H7 (cell line): ENCODE data around the gene CD300LG. TPM values are rescaled to one million over a fixed set of nuclear protein-coding genes. Genes with fewer than 3 reads are reported as not detected.
"Not testable (repeated sequence)": the region's sequence is repeated elsewhere in the genome, so short reads cannot be mapped to it uniquely, and the experiment has no call there.

Experiments
- DNase-seq: peaks from one replicate; pipeline ENCODE4 v3.0.0; 2012
- H3K27me3 ChIP-seq: 2 replicates; pipeline ENCODE4 v1.6.0; 2011; ENCODE audit warnings: mild to moderate bottlenecking, low read length; ENCODE audit not compliant: control insufficient read depth, insufficient read depth
- H3K36me3 ChIP-seq: replicated peaks from 2 replicates; pipeline ENCODE4 v1.5.1; 2011; ENCODE audit warnings: low read length; ENCODE audit not compliant: control insufficient read depth, insufficient read depth
- H3K4me3 ChIP-seq: 2 replicates; pipeline ENCODE4 v1.5.1; 2011; ENCODE audit warnings: low read depth, mild to moderate bottlenecking, control low read depth, low read length, moderate library complexity; ENCODE audit not compliant: insufficient read depth
- total RNA-seq: library from RNA; depleted of rRNA; stranded (reverse); fragments of >200 nt; shearing (Covaris generic); gene quantifications from 2 replicates; pipeline ENCODE4 v1.2.3, GENCODE V29; 2014

Gene CD300LG
- total RNA-seq, 1 experiment from 2014 or later: not detected

DNA sequence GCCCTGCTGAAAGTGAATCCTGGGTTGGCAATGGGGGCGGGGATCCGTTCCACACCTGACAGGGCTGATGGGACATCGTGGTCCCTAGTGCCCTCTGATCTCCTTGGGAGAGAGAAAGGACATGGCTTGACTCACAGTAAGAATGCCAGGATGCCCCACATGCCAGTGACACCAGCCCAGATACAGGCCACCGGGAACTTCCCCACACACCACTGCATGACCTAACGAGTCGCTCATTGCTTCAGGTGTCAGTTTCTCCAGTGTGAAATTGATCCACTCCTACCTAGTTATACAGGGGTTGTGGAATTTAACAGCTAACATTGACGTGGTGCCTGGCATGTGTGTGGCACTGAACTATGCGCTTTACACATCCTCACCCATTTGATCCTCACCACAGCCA is 7.5 kb downstream of the CD300LG start:
- DNase-seq: peak; percentile 18
- no peak overlapping the region for H3K4me3 ChIP-seq
- no peaks in the 10 kb centered on the region for H3K36me3 ChIP-seq
- no peaks in the 10 kb centered on the region; the same call in 1 of the 2 replicates for H3K27me3 ChIP-seq

DNA sequence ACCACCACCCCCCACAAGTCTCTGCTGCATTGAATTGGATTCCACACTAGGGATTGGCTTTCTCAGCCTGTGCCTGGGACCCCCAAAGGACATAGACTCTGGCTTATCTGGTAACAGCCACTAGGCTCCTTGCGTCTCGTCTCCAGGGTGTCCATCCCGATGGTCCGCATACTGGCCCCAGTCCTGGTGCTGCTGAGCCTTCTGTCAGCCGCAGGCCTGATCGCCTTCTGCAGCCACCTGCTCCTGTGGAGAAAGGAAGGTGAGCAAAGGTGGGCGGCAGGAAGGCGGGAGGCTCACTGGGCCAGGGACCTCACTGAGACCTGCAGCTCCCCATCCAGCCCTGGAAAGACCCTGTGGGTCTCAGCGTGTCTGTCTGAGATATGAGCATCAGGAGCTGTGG is 8.1 kb downstream of the CD300LG start:
- Histone ChIP-seq H3K4me3 (no peak overlapping the region), H3K36me3 (no peaks in the 10 kb centered on the region), H3K27me3 (no peaks in the 10 kb centered on the region; the same call in 1 of the 2 replicates)
- DNase-seq: peak; percentile 28

- H3K36me3 ChIP-seq: no peaks in the 10 kb centered on the region
- H3K27me3 ChIP-seq: no peaks in the 10 kb centered on the region; the same call in 1 of the 2 replicates
- no peak overlapping the region for H3K4me3 ChIP-seq
- DNase-seq: no peak
Observed at GRCh38 chr17:43856141-43856540, 9.2 kb downstream of the CD300LG start.

DNA sequence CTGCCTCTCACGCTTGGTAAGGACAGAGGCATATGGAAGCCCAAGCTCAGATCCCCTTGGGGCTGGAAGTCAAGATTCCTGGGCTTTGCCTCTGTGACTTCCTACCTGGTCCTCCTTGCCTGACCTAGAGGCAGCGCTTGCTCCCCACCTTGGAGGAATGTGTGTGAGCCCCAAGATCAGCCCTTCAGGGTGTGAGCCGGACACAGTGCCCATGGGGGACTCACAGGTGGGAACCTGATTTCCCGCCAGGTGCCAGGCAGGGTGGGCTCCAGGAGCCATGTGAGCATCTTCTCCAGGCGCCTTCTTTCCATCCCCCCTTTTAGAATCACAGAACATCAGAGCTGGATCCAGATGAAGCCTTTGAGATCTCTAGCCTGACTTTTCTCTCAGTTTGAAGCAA is 10.2 kb downstream of the CD300LG start:
- H3K4me3 ChIP-seq: no peak overlapping the region
- H3K36me3 ChIP-seq: no peaks in the 10 kb centered on the region
- no peaks in the 10 kb centered on the region; the same call in 1 of the 2 replicates for H3K27me3 ChIP-seq
- DNase-seq: peak; percentile 27

GRCh38 chr17:43857957-43858600 is 11.1 kb downstream of the CD300LG start:
- peak; percentile 37 for DNase-seq
- H3K4me3 ChIP-seq: no peak overlapping the region

DNA sequence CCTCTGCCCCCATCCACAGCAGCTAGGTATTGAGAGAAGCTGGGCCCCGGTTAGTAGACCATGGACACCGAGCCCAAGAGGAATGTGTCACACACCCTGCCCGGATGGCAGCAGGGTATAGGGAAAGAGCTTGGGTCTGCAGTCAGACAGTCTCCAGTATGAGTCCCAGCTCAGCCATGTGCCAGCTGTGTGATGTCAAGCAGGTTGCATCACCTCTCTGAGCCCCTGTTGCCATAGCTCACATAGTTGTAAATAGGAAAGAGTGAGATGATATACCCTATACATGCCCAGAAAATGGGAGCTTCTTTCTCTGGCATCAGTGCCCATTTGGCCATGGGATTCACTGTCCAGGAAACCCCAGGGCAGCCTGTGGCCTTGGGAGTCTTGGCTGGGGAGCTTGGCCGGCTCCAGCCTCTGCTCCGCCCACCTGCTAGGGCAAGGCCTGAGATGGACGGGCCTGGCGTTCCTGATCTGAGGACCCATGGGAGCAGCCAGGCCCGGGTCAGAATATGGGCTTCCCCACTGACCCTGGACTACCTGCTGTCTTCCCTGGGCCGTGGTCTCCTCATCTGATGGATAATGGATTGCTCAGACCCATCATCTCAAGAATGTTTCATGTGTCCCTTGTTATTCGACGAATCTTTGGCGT is 13.2 kb downstream of the CD300LG start:
- DNase-seq: peak; percentile 18
- Histone ChIP-seq H3K36me3 (no peaks in the 10 kb centered on the region), H3K4me3 (no peak overlapping the region), H3K27me3 (no peaks in the 10 kb centered on the region; the same call in 1 of the 2 replicates)

More at GRCh38 chr17:43857957-43858600, 11.1 kb downstream of the CD300LG start:
- Histone ChIP-seq H3K36me3 (no peaks in the 10 kb centered on the region), H3K27me3 (no peaks in the 10 kb centered on the region; the same call in 1 of the 2 replicates)

GRCh38 chr17:43860927-43861622 is 14.1 kb downstream of the CD300LG start:
- Histone ChIP-seq H3K4me3 (no peak overlapping the region), H3K27me3 (no peaks in the 10 kb centered on the region; the same call in 1 of the 2 replicates), H3K36me3 (no peaks in the 10 kb centered on the region)
- DNase-seq: peak; percentile 42

DNA sequence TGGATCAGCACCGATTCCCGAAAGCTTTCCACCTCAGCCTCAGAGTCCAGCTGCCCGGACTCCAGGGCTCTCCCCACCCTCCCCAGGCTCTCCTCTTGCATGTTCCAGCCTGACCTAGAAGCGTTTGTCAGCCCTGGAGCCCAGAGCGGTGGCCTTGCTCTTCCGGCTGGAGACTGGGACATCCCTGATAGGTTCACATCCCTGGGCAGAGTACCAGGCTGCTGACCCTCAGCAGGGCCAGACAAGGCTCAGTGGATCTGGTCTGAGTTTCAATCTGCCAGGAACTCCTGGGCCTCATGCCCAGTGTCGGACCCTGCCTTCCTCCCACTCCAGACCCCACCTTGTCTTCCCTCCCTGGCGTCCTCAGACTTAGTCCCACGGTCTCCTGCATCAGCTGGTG is 15.0 kb downstream of the CD300LG start:
- Histone ChIP-seq H3K36me3 (no peaks in the 10 kb centered on the region), H3K27me3 (no peaks in the 10 kb centered on the region; the same call in 1 of the 2 replicates), H3K4me3 (no peak overlapping the region)
- no peak for DNase-seq

DNA sequence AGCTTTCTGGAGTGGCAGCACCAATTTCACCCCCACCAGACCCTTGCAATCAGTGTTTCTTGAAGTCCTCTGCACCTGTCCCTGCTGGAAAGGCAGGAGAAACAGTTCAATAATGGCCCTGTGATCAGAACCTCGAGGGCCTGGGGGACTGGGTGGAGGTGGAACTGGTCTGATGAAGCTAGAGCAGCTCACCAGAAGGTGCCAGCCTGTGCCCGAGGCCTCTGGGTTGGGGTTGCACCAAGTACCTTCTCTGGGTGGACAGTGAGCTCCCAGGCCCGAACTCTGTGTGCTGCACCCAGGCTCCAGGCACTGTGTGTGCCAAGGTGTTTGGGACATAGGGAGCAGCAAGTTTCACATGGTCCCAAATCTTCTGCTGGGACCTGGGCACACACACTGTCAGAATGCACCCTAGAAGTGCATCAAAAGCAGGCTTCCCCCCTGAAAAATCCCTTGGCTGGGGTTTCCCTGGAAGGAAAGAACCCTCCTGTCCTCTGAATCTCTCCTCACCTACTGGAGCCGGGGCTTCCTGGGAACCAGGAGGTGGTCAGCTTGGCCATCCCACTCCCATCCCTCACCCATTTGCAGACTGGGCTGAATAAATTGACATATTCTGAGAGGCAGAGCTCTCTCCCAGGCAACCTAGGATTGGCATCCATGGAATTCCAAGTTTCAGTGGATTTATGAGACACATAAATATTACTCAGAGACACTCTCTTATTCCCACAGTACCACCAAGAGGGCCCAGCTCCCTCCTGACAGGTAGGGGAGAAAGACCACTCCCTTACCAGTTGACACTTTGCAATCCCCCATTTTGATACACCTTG is 17.4 kb downstream of the CD300LG start:
- Histone ChIP-seq H3K27me3 (no peaks in the 10 kb centered on the region), H3K36me3 (no peaks in the 10 kb centered on the region), H3K4me3 (no peak overlapping the region)
- DNase-seq: peak; percentile 27

- Histone ChIP-seq H3K36me3 (no peaks in the 10 kb centered on the region), H3K27me3 (no peaks in the 10 kb centered on the region), H3K4me3 (no peak overlapping the region)
- DNase-seq: peak; percentile 2
Observed at GRCh38 chr17:43868226-43868994, 21.4 kb downstream of the CD300LG start.

DNA sequence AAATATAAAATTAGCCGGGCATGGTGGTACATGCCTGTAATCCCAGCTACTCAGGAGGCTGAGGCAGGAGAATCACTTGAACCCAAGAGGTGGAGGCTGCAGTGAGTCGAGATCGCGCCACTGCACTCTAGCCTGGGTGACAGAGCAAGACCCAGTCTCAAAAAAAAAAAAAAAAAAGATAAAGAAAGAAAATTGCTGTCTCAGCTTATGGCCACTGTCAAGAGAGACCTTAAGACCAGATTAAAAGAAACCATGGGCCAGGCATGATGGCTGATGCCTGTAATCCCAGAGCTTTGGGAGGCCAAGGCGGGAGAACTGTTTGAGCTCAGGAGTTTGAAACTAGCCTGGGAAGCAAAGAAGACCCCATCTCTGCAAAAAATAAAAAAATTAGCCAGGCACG is 22.1 kb downstream of the CD300LG start:
- H3K27me3 ChIP-seq, DNase-seq, H3K36me3 ChIP-seq, H3K4me3 ChIP-seq: not testable (repeated sequence)

DNA sequence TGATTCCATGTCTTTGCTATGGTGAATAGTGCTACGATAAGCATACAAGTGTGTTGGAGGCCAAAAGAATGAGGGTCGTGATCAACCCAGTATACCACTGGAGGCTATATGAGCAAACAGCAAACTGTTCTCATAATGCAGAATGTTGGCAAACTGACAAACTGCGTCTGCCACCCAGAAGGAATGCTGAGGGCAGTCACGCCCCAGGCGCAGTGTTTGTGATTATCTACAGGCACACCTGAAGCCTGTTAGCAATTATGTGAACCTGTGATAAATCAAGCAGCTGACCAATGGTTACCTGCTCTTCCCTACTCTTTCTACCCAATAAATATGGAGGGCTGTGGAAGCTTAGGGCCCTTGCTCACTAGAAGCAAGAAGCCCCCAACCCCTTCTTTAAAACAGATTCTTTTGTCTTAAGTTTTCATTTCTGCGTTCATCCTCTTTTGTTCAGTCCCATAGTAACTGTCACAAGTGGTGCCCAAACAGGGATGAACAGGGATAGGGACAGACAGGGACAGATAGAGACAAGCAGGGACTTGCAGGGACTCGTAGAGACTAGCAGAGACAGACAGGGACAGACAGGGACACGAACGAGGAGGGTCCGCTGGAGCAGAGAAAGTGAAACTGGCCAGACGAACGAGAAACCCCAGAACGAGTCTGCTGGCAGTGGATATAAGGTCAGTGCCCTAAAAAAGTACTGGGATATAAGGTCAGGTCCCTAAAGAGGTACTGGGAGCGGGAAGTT is 25.1 kb downstream of the CD300LG start:
- no peaks in the 10 kb centered on the region for H3K27me3 ChIP-seq
- H3K4me3 ChIP-seq: no peak overlapping the region
- peak; percentile 7 for DNase-seq
- H3K36me3 ChIP-seq: no peaks in the 10 kb centered on the region

- peak; percentile 62 for DNase-seq
- H3K4me3 ChIP-seq: no peak overlapping the region
- peaks cover 1% of the 10 kb centered on the region for H3K36me3 ChIP-seq
- no peaks in the 10 kb centered on the region for H3K27me3 ChIP-seq
Observed at GRCh38 chr17:43873091-43873490, 26.1 kb downstream of the CD300LG start.
